Mucosa of gallbladder (tissue), 1 donor: ENCODE measurements around the gene HDAC10. TPM values are rescaled to one million over a fixed set of nuclear protein-coding genes. Genes with fewer than 3 reads are reported as not detected.
"Not testable (repeated sequence)": the region's sequence is repeated elsewhere in the genome, so short reads cannot be mapped to it uniquely, and the experiment has no call there.

Source experiments
- DNase-seq: peaks from one replicate; pipeline ENCODE4 v3.0.0-alpha.2; 2020; ENCODE audit warnings: low spot score
- total RNA-seq: library from RNA; stranded (reverse); gene quantifications from one replicate; pipeline ENCODE4 v1.2.1, GENCODE V29; 2021
- donor health status: DM: no; HTN: no; CAD: no.

HDAC10 gene
- total RNA-seq, 1 donor from 2014 or later, result 100 TPM

DNA sequence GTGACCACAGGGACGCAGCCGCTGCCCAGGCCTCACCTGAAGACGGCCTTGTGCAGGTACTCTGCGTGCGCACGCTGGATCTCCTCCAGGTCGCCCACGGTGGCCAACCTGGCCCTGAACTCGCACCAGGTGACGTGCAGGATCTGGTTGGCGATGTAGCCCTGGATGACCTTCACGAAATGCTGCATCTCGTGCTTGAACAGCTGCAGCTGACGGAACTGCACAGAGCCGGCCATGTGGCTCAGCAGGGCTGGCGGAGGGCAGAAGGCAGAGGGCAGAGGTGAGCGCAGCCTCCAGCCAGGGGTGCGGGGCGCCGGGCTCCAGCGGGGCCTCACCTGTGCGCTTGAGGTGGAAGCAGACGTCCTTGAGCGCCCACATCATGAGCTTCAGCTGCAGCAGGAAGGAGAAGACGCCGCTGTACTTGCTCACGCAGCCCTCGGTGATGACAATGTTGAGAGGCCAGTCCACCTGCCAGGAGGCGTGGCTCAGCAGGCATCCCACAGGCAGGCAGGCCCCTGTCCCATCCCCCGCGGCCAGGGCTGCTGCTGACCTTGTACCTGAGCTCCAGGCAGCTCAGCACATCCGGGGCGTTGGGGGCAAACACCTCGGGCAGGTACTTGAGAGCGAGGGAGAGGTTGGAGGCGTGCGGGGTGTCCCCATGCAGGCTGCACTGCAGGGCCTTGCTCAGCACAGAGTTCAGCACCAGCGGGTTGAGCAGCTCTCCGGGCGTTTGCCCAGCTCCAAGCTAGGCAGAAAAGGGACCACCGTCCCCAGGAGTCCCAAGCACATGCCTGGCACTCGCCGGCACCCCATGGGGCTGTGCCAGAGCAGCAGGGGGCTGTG is 32.7 kb downstream of the HDAC10 start:
- DNase-seq, result no peak

DNA sequence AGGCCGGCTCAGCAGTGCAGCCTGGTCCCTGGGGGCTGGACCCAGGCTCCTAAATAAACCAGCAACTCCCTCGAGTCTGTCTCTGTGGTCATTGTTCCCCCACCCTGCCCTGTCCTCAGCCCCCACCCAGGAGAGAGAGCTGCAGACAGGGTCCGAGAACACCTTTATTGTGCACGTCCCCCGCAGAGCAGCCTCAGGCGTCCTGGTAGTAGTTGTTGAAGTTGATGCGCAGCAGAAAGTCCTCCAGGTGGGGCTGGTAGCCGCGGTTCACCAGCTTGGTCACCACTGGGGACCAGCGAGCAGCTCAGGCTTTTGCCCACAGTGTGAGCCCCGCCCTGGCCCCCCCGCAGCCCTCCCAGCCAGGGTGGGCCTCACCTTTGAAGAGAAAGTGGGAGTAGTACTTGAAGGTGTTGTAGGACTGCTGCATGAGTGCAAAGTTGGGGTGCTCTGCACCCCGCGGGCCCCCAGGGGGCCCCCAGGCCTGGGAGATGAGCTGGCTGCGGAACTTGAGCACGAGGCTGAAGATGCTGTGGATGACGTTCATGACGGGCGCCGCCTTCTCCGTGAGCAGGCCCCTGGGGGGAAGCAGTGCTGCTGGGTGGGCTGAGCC is 33.4 kb downstream of the HDAC10 start:
- no peak for DNase-seq

DNA sequence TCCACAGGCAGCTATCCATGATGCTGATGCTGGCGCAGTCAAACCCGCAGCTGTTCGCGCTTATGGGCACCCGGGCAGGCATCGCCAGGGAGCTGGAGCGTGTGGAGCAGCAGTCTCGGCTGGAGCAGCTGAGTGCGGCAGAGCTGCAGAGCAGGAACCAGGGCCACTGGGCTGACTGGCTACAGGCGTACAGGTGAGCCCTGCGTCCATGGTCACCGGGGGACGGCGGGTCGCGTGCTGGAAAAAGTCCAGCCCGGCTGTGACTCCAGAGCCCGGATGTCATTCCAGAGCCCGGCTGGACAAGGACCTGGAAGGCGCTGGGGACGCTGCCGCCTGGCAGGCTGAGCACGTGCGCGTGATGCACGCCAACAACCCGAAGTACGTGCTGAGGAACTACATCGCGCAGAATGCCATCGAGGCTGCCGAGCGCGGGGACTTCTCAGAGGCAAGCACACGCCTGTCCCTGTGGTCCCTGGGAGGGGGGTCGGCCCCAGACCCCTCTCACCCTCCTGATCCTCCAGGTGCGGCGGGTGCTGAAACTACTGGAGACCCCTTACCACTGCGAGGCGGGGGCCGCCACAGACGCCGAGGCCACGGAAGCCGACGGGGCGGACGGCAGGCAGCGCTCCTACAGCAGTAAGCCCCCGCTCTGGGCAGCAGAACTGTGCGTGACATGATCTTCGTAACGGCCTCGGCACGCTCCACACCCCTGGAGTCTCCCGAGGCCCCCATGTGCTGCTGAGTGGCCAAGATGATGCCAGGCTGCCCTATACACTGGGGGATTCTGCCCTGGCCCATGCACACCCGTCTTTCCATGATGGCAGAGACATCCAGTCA is 34.2 kb downstream of the HDAC10 start:
- DNase-seq, result no peak

DNA sequence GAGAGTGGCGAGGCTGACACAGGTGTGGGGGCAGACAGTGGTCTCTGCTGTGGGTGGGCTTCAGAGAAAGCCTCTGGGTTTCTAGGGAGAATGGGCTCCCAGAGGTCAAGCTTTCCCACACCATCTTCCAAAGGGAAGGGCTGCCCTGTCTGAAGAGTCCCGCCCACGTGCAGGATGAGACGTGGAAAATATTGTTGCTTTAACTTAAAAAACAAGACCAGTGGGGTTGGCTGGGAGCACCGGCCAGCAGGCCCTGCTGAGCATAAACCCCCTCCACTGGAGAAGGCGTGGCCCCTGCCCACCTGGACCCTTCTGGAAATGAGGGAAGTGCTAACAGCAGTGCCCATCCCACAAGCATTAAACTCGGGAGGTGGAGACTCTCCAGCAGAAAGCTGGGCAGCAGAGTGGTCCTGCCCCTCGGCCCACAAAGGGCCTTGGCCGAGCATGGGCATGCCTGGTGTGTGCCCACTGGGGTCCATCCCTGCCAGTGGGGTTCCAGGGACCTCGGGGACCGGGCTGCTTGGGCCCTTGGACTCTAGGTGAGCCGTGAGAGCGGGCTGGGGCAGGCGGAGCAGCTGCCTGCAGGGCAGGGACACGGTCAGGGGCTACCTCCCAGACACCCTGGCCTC is 34.9 kb downstream of the HDAC10 start:
- no peak for DNase-seq

DNA sequence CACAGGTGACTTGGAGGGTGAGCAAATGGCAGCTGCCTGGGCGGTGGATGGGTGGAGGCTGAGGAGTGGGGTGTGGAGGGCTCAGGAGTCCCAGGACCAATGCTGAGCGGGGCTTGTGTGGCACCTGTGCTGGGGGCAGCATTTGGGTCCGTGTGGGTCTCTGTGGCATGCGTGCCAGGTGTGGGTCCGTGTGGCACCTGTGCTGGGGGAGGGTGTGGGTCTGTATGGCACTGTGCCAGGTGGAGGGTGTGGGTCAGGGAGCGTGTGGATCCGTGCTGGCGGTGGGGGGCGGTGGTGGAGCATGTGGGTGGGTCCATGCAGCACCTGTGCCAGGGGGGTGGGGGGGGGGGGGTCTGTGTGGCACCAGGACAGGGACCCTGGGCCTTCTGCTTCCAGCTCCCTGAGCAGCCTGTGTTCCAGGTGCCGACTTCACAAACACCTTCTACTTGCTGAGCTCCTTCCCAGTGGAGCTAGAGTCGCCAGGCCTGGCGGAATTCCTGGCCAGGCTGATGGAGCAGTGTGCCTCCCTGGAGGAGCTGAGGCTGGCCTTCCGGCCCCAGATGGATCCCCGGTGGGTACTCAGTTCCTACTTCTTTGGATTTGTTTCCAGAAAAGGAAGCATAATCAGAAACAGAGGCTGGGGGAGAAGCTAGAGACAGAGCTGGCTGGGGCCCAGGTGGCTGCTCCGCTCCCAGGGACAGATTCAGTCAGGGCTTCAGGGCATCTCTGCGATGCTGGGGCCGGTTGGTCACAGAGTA is 35.6 kb downstream of the HDAC10 start:
- DNase-seq, result no peak

DNA sequence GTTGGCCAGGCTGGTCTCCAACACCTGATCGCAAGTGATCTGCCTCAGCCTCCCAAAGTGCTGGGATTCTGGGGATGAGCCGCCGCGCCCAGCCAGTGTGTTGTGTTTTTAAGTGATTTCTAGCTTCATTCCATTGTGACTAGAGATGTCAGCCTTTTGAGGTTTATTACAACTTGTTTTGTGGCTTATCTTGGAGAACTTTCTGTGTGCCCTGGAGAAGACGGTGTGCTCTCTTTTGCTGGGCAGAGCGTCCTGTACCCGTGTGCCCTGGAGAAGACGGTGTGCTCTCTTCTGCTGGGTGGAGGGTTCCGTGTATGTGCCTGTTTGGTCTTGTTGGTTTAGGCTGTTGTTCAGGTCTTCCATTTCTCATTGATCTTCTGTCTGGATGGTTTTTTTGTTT is 37.8 kb downstream of the HDAC10 start:
- no peak for DNase-seq

DNA sequence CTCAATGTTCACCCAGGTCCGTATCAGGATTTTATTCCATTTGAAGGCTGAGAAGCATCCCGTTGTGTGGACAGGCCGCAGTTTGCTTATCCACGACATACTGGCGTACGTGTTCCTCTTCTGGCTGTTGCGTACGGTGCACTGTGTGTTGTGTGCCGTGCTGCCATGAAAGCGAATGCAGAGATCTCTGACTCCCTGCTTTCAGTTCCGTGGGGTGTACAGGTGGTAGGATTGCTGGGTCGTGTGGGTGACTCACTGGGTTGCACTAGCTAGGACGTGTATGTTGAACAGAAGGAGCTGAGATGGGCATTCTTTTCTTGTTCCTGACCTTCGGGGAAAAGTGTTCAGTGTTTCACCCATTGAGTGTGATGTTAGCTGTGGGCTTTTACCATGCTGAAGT is 39.9 kb downstream of the HDAC10 start:
- no peak for DNase-seq

DNA sequence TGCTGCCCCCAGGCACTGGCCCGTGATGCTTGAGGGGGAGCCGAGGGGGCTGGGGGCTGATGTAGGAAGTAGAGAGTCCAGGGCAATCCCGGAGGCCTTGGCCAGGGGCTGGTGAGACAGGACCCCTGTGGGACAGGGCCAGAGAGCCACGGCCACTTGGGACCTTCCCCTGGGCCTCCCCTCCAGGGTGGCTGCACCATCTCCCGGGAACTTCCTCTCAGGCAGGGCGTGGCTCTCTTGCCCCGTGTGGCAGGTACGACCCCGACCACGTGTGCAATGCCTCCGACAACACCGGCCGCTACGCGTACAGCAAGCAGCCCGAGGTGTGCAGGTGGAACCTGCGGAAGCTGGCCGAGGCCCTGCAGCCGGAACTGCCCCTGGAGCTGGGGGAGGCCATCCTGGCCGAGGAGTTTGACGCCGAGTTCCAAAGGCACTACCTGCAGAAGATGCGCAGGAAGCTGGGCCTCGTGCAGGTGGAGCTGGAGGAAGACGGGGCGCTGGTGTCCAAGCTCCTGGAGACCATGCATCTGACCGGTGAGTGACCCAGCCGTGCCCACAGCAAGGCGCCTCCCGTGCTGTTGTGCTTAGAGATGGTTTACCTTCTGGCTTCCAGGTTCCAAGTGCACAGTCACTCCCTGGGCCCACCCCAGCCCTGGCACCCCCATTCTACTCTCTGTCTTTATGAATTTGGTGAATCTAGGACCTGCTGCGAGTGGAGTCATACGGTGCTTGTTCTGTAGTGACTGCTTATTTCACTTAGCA is 40.5 kb downstream of the HDAC10 start:
- DNase-seq, result no peak

DNA sequence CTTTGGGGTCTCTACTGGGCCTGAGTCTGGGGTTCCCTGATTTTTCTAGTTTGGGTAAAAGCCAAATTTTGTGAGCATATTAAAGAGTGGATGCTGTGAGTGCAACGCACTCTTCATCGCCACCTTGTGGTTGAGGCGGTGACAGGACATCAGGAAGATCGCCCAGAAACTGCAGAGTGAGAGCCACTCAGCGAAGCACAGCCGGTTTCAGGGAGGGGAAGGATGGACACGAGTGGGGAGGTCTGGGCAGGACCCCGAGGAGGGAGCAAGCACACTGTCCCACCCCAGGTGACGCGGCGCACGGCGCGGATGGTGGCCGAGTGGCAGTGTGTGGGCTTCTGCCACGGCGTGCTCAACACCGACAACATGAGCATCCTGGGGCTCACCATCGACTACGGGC is 41.2 kb downstream of the HDAC10 start:
- DNase-seq, result peak; percentile 66

DNA sequence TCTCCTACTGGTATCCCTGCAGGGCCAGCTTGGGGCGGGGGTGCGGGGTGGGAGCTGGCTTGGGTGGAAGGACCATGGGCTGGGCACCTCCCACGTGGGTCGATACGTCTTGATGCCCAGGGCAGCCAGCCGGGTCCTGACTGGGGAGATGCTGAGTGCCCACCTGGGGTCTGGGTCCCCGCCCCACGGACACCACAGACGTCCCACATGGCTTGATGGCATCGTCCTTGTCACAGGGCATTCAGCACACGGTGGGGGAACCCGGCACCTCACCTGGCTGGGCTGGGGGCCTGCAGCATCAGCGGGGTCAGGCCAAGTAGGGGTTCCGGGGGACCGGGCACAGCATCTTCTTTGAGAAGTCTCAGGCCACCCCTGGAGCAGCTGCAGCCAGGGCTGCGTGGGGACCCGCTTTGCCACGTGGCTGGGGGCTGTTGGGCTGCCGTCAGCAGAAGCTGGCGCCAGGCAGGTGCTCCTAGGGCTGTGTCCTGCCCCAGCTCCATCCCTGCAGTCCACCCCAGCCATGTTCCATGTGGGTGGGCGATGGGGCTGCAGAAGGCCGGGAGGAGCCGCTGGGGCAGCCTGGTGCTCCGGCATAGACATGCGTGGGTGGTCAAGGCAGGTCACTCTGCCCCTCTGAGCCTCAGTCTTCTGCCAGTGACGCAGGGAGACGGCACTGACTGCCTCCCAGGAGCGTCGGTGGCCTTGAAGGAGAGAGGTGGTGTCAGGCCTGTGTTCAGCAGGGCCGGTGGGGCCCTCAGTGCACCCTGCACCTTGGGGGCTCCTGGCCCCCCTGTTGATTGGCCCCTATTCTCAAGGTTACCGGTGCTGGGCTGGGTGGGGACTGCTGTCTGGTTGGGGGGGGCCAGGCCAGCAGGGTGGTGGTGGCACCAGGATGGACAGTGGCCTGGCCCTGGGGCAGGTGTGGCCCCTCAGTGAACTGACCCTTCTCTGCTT is 41.8 kb downstream of the HDAC10 start:
- no peak for DNase-seq

DNA sequence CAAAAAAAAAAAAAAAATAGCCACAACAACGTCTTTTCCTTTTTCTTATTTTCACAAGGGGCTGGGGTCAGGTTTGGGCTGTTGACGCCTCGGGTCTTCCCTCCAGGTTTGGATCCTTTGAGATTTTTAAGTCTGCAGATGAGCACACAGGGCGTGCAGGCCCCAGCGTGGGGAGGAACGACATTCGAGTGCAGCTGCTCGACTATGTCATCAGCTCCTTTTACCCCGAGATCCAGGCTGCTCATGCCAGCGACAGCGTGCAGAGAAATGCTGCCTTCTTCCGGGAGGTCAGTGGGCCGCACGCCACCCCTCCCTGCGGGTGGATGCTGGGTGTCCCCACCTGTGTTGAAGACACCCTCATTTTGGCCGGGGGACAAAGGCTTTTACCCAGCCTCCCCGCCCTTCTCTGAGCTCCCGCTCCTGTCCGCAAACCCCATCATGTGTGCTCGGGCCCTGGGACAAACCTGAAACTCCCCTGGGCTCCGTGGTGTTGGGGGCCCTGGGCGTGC is 42.6 kb downstream of the HDAC10 start:
- DNase-seq, result no peak

DNA sequence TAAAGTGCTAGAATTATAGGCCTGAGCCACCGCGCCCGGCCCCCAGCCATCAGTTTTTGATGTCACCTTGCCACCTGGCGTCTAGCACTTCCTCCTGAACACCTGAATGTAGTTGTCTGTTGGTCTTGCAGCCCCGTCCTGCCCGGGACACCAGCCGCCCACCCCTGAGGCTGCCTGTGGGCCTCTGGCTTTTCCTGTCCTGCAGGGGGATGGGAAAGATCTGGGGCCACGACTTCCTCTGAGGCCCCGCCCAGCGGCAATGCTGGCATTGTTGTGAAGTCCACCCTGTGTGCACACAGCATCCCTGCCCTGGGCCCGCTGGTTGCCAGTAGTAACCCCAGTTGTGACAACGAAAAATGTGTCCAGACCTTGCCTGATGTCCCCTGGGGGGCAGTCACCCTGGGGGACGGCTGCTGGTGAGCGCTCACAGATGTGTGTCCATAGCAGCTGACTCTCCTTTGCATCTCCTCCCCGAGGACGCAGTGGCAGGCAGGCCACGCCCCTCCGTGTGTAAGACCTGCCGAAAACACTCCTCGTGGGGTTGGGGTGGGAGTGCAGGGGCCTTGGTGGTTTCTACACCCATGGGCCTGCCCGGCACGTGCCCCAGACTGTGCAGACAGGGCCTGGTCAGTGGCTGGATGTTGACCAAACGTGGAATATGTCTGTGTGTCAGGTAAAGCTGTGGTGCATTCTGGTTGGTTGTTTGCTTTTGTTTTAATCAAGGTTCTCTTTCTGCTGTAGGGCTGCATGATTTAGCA is 43.5 kb downstream of the HDAC10 start:
- no peak for DNase-seq

DNA sequence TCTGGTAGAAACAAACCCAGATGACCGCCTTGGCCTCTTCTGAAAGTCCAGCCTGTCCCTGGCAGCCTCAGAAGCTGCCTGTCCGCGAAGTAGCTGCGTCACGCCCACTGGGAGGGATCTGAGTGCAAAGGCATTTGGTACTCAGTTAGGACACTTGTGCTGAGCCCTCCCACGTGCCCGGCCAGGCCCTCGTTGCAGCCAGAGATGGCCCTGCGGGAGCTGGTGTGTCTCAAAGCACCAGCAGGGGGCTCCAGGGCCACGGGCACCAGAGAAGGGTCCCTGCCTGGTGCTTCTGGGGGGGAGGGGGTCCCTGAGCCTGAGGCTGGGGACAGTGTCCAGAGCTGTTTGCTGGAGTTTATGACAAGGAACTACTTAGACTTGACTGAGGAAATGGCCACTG is 44.5 kb downstream of the HDAC10 start:
- no peak for DNase-seq

DNA sequence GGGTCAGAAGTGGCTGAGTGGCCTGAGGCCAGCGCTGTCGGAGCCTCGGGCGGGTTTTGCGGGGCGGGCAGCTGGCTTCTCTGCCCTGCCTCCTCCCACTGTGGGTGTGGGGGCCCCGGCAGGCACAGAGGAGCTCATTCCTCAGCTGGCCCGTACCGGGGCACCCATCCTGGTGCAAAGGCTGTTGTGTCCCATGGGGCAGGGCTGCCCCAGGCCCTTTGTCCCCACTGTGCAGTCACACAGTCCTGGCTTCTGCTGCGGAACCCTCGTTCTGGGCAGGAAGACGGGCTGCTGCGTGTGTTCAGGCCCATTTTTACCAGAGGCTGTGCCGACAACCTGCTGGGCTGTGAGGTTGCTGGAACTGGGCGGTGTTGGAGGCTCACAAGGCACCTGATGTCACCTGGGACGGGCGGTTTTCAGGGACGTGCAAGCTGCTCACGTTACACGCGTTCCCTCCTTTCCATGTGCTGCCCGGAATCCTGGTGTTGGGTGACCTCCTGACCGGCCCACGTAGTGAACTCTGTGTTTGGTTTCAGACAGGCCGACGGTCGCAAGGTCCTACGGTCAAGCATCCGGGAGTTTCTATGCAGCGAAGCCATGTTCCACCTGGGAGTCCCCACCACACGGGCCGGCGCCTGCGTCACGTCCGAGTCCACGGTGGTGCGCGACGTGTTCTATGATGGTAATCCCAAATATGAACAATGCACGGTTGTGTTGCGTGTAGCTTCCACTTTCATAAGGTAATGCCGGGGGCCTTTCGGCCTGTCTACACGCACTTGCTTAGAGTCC is 45.1 kb downstream of the HDAC10 start:
- DNase-seq, result no peak

DNA sequence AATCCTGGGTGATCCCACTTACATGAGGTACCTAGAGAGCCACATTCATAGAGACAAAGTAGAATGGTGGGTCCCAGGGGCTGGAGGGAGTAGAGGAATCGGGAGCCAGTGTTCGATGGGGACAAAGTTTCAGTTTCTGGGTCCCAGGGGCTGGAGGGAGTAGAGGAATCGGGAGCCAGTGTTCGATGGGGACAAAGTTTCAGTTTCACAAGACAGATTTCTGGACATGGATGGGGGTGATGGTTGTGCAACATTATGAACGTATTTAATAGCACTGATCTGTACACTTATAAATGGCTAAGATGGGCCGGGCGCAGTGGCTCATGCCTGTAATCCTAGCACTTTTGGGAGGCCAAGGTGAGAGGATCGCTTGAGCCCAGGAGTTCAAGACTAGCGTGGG is 46.1 kb downstream of the HDAC10 start:
- not testable (repeated sequence) for DNase-seq

DNA sequence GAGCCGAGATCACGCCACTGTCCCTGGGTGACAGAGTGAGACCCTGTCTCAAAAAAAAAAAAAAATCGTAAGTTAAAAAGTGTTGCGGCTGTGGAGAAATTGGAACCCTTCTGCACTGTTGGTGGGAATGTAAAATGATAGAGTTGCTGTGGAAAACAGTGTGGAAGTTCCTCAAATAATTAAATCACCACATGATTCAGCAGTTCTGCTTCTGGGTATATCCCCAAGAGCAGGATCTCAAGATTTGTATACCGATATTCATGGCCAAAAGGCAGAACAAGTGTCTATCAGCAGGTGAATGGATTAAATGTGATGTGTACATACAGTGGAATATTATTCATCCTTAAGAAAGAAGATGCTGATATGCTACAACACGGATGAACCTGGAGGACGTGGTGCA is 46.5 kb downstream of the HDAC10 start:
- no peak for DNase-seq

DNA sequence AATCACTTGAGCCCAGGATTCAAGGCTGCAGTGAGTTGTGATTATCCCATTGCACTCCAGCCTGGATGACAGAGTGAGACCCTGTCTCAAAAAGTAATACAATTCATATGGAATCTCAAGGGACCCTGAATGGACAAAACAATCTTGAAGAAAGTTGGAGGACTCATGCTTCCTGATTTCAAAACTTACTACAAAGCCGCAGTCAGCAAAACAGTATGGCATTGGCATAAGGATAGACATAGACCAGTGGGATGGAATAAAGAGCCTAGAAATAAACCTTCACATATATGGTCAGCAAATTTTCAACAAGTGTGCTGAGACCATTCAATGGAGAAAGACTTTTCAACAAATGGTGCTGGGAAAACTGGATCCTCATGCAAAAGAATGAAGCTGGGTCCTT is 47.8 kb downstream of the HDAC10 start:
- DNase-seq, result no peak
